Pancreas (tissue), 10 donors: ENCODE results near the gene APBA2. TPM values are rescaled to one million over a fixed set of nuclear protein-coding genes. Genes with fewer than 3 reads are reported as not detected.

Source experiments
- ATAC-seq, 4 donors: fragments of 200-7000 bp; cut with Tn5 transposase; one replicate each; pipeline versions ENCODE4 v1.8.0 to v1.9.1; 2020; ENCODE audit warnings: mild to moderate bottlenecking in 4 of 4, moderate library complexity in 4 of 4
- DNase-seq, 6 donors: peaks; one replicate each; pipeline ENCODE4 v3.0.0-alpha.2; 2020
- FAIRE-seq: peaks from 2 replicates; lab custom pipeline; 2012; peaks lifted over from hg19 to GRCh38; lab: Jason Lieb, UNC
- H3K27ac ChIP-seq, 4 donors: fragments of 200-600 bp; sonication (generic); 1 replicate in 3 of 4; 2 replicates in 1 of 4; pipeline versions ENCODE4 v1.5.0 to v1.8.0; 2020
- H3K27me3 ChIP-seq, 4 donors: fragments of 200-600 bp; one replicate each; pipeline ENCODE4 v1.8.0; 2021
- H3K36me3 ChIP-seq, 3 donors: fragments of 200-600 bp; sonication (generic) in 1 of 3; one replicate each; pipeline versions ENCODE4 v1.5.0 to v1.8.0; 2020 to 2021
- H3K4me1 ChIP-seq, 3 donors: fragments of 200-600 bp; one replicate each; pipeline ENCODE4 v1.8.0; 2021
- H3K4me3 ChIP-seq, 4 donors: fragments of 200-600 bp; sonication (generic) in 2 of 4; one replicate each; pipeline versions ENCODE4 v1.5.0 to v1.8.0; 2020 to 2021
- H3K9me3 ChIP-seq, 4 donors: fragments of 200-600 bp; one replicate each; pipeline ENCODE4 v1.8.0; 2021
- CTCF ChIP-seq, 4 donors: fragments of 200-600 bp; sonication (generic) in 3 of 4; IDR thresholded peaks; one replicate each; pipeline versions ENCODE4 v1.5.0 to v1.8.0; 2021; ENCODE audit warnings: antibody characterized with exemption in 4 of 4
- WGBS, 2 donors: extraction: QIAGEN DNeasy Blood & Tissue Kit; methylation state at CpG; one replicate each; pipeline ENCODE4 v1.1.7; 2013; 5-methylcytosine and 5-hydroxymethylcytosine counted together
- intact Hi-C, 3 donors: fragments of 100-400 bp; cut with DNase I; formaldehyde crosslinking; loops; one replicate each; pipeline versions ENCODE4 v1.11.1 to v1.14.2; 2022
- polyA plus RNA-seq, 2 donors: library from polyadenylated mRNA; stranded (reverse); fragments of 200-250 nt; gene quantifications; one replicate each; pipeline ENCODE4 v1.2.3, GENCODE V29; 2013
- total RNA-seq, 6 donors: library from RNA; stranded (reverse); fragmentation: NEBNext Ultra II Directional in 4 of 6; extraction: Animal tissue kit (Norgen Biotek cat#: 25700) in 4 of 6; gene quantifications; one replicate each; pipeline versions ENCODE4 v1.2.1 to v1.2.4, GENCODE V29; 2021 to 2023
- donor health status: healthy with polysubstance abuse.
- donor health status: DM: no; HTN: no; CAD: no; lungs with moderate emphysema.
- donor health status: DM: no; HTN: no; CAD: no.
- donor health status: control.
- donor health status: control.
- donor health status: Bipolar disorder and iron deficiency.
- donor health status: DM: yes; HTN: yes; CAD: no.
- donor health status: DM: no; HTN: no; CAD: no.
- donor health status: DM: no; HTN: no; CAD: no.
- donor health status: DM: yes; HTN: yes; CAD: no.

The APBA2 gene
- total and polyA plus RNA-seq, 8 donors, result 3.9 to 10.3 (median 6.7) TPM

GRCh38 chr15:28881600-28881999 is 4.2 kb upstream of the APBA2 start:
- FAIRE-seq (no peak), ATAC-seq (no peak), DNase-seq (no peak)
- intact Hi-C loops, result no loop called here
- TF ChIP-seq CTCF (IDR thresholded peaks at IDR 0.05), result no peak
- H3K9me3 ChIP-seq, result no peaks in the 10 kb centered on the region
- peaks cover 0 to 7% (median 0%) of the 10 kb centered on the region in 3 donors for H3K4me1 ChIP-seq
- H3K27ac ChIP-seq, result peak overlapping the region in 2 of 4 donors; percentile 33 to 41
- H3K4me3 ChIP-seq, result no peak overlapping the region
- no peaks in the 10 kb centered on the region for H3K36me3 ChIP-seq
- WGBS, 2 donors, result 92 to 95% methylated on average over 1 of the region's 1 CpG
- no peaks in the 10 kb centered on the region for H3K27me3 ChIP-seq

DNA sequence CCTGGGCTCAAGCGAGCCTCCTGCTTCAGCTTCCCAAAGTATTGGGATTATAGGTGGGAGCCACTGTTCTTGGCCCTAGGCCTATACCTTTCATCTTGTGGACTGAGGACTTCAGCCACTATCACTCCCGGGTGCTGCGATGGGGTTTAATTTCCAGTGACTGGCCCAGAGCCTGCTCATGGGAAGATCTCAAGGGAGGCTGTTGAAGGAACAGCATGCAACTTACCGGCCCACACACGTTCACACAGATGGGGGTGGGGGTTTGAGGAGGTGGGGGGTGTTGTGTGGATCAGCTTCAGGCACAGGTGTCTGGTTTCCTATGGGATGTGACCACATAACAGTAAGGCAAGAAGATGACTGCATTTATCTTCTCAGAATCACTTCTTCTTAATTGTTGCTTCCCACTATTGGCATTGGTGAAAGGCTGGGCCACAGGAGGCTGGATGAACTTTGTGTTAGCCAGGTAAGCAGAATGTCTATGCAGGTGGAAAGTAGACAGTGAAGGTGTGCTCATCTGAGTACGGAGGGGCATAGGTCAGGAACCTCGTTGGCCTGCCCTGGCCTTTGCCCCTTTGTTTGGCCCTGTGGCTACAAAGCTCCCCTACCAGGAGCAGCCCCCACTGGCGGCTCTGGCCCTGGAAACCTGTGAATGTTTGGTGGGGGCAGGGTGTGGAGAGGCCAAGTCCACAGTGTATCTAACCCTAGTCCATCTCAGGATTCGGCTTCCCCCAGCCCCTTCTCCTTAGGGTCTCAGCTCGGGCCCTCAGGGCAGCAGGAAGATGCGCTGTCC is 1.4 kb upstream of the APBA2 start:
- Histone ChIP-seq H3K4me1 (peaks cover 0 to 7% (median 0%) of the 10 kb centered on the region in 3 donors), H3K9me3 (no peaks in the 10 kb centered on the region), H3K27ac (no peak overlapping the region), H3K27me3 (no peaks in the 10 kb centered on the region), H3K36me3 (no peaks in the 10 kb centered on the region), H3K4me3 (no peak overlapping the region)
- 90 to 95% methylated on average over 11 of the region's 11 CpGs for WGBS, 2 donors
- ATAC-seq (no peak), FAIRE-seq (no peak), DNase-seq (no peak)
- intact Hi-C loops, result no loop called here
- TF ChIP-seq CTCF (IDR thresholded peaks at IDR 0.05), result no peak

GRCh38 chr15:28885128-28885629 is 595 bp upstream of the APBA2 start:
- ATAC-seq (no peak), DNase-seq (peak in 1 of 6 donors; percentile 69), FAIRE-seq (no peak)
- Histone ChIP-seq H3K4me3 (peak overlapping the region; percentile 40 to 63 (median 55)), H3K27me3 (no peaks in the 10 kb centered on the region), H3K36me3 (no peaks in the 10 kb centered on the region), H3K4me1 (peaks cover 0 to 7% (median 0%) of the 10 kb centered on the region in 3 donors), H3K27ac (no peak overlapping the region), H3K9me3 (no peaks in the 10 kb centered on the region)
- no peak for TF ChIP-seq CTCF (IDR thresholded peaks at IDR 0.05)
- intact Hi-C loops, result no loop called here
- WGBS, 2 donors, result 41 to 56% methylated on average over 23 to 31 of the region's 31 CpGs

DNA sequence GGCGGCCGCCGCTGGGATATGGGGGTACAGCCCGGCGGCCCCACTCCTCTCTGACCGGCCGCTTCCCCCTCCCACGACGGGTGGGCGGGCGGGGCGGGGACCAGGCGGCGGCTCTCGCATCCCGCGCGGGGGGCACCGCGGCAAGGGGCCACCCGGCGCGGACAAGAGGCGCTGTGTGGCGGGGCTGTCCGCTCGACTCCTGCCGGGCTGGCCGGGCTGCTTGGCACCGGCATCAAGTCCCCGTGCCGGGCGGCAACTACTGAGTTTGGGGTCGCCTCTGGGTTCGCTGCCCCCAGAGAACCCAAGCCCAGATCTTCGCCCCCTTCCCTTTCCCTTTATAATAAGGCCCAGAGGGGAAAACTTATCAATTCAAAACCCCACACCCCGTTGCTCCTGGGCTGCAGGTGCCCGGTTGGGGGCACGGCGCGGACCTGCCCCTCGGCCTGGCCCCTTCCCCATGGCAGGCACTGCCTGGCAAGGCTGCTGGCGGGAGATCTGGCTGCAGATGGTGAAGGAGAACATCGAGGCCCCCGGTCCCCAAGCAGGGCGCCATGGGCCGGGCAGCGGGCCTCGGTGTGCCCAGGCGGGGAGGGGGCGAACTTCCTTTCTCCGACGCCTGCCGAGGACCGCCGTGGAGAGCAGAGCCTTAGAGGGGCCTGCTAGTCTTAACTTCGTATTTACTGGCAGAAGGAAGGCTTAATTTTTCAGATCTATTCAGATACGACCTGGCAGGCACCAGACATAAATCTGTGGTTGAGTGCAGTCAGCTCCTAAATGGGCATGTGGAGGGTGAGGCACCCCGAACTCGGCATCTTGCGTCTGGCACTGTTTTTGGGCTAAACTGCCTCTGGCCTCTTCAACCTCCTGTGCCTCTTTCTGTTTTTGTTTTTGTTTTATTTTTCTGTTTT is 911 bp downstream of the APBA2 start:
- H3K9me3 ChIP-seq, result no peaks in the 10 kb centered on the region
- H3K4me1 ChIP-seq, result no peaks in the 10 kb centered on the region
- ATAC-seq (peak; percentile 15 to 32 (median 24)), FAIRE-seq (no peak), DNase-seq (peak in 1 of 6 donors; percentile 72)
- no peaks in the 10 kb centered on the region for H3K27me3 ChIP-seq
- TF ChIP-seq CTCF (IDR thresholded peaks at IDR 0.05), result no peak
- WGBS, 2 donors, result 19 to 30% methylated on average over 38 to 61 of the region's 61 CpGs
- peak overlapping the region; percentile 40 to 63 (median 55) for H3K4me3 ChIP-seq
- H3K36me3 ChIP-seq, result no peaks in the 10 kb centered on the region
- intact Hi-C loops, result no loop called here
- no peak overlapping the region for H3K27ac ChIP-seq
